ENCODE data around the gene AMBP. TPM values are rescaled to one million over a fixed set of nuclear protein-coding genes. Genes with fewer than 3 reads are reported as not detected.
A peak's percentile ranks its signal among the peaks of the same experiment; 100 is the strongest.

The AMBP gene
- total and polyA plus RNA-seq, 10 donors, result 0.09 to 1.6 (median 0.12) TPM; not detected in 7

DNA sequence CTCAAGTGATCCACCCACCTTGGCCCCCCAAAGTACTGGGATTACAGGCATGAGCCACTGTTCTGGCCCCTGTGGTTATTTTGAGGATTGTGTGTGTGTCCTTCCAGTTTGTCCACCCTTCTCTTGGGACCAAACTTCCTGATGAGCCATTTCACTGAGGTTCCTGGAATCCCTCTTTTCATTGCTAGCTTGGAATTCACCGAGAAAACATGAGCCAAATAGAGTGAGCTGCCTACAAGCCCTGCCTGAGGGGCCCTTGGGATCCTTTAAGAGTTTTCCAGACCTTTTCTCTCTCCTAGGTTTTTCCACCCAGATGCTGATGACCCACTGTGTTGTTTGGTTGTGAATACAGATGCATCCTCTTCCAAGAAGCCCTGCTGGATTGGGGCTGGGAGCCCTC, 34.2 kb upstream of the AMBP start:
- WGBS, 5 donors, result 62 to 88% (median 74%) methylated on average over 1 of the region's 1 CpG
- intact Hi-C loops (cut with DNase I; ENCODE audit: low total_unique reads), result no loop called here
- no peak for TF ChIP-seq POLR2A (IDR thresholded peaks at IDR 0.05)
- TF ChIP-seq CTCF (IDR thresholded peaks at IDR 0.05 in 8 of 11, conservative IDR thresholded peaks at IDR 0.05 in 3 of 11), result no peak
- no peak overlapping the region for H3K4me3 ChIP-seq
- peaks cover 0 to 7% (median 0%) of the 10 kb centered on the region in 6 donors for H3K4me1 ChIP-seq
- no peaks in the 10 kb centered on the region for H3K9me3 ChIP-seq
- no peak overlapping the region for H3K27ac ChIP-seq
- peaks cover 0 to 49% (median 0%) of the 10 kb centered on the region in 7 donors for H3K27me3 ChIP-seq (replicated peaks in 1 of 7)
- no peaks in the 10 kb centered on the region for H3K36me3 ChIP-seq
- DNase-seq, result peak; percentile 36

DNA sequence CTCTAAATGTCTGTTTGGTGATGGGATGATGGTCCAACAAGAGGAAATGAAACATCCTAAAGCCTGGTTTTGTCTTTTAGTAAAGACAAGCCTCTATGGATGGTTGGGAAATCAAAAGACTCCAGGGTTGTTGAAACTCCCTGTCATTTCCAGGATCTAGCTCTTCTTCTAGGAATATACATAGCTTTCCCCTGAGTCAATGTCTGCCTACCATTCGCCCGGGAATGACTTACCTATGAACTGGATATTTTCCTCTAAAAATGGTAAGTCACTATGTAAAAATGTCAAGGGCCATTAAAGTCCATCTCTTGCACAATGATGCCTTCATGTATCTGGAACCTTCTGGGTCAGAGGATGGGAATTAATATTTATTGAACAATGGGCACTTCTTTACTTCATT, 32.1 kb upstream of the AMBP start:
- TF ChIP-seq POLR2A (IDR thresholded peaks at IDR 0.05), result no peak
- no peak for TF ChIP-seq POLR2AphosphoS5 (IDR thresholded peaks at IDR 0.05)
- TF ChIP-seq CTCF (IDR thresholded peaks at IDR 0.05 in 8 of 11, conservative IDR thresholded peaks at IDR 0.05 in 3 of 11), result no peak
- H3K27me3 ChIP-seq (replicated peaks in 1 of 7), result peaks cover 0 to 36% (median 0%) of the 10 kb centered on the region in 7 donors
- peaks cover 0 to 7% (median 0%) of the 10 kb centered on the region in 6 donors for H3K4me1 ChIP-seq
- no peak for DNase-seq
- WGBS, 5 donors, result 88 to 96% (median 92%) methylated on average over 2 of the region's 2 CpGs
- H3K9me3 ChIP-seq, result no peaks in the 10 kb centered on the region
- no peak overlapping the region for H3K27ac ChIP-seq
- no peak overlapping the region for H3K4me3 ChIP-seq
- intact Hi-C loops (cut with DNase I; ENCODE audit: low total_unique reads), result no loop called here
- H3K36me3 ChIP-seq, result no peaks in the 10 kb centered on the region

- TF ChIP-seq POLR2A (IDR thresholded peaks at IDR 0.05), result no peak
- TF ChIP-seq POLR2AphosphoS5 (IDR thresholded peaks at IDR 0.05), result no peak
- WGBS, 5 donors, result 78 to 92% (median 89%) methylated on average over 6 of the region's 6 CpGs
- Histone ChIP-seq H3K36me3 (no peaks in the 10 kb centered on the region), H3K4me3 (no peak overlapping the region), H3K4me1 (peaks cover 0 to 7% (median 0%) of the 10 kb centered on the region in 6 donors), H3K27ac (no peak overlapping the region), H3K9me3 (no peaks in the 10 kb centered on the region), H3K27me3 (replicated peaks in 1 of 7) (peaks cover 0 to 36% (median 0%) of the 10 kb centered on the region in 7 donors)
- intact Hi-C loops (cut with DNase I; ENCODE audit: low total_unique reads), result no loop called here
- peak; percentile 28 for DNase-seq
Observed at GRCh38 chr9:114109124-114109523, 31.0 kb upstream of the AMBP start.

GRCh38 chr9:114108016-114108833, 30.1 kb upstream of the AMBP start:
- no peak overlapping the region for H3K4me3 ChIP-seq
- no peaks in the 10 kb centered on the region for H3K9me3 ChIP-seq
- TF ChIP-seq POLR2AphosphoS5 (IDR thresholded peaks at IDR 0.05), result peak in 1 of 3 donors; percentile 24
- peak; percentile 50 to 89 (median 77) for TF ChIP-seq CTCF (IDR thresholded peaks at IDR 0.05 in 8 of 11, conservative IDR thresholded peaks at IDR 0.05 in 3 of 11)
- TF ChIP-seq POLR2A (IDR thresholded peaks at IDR 0.05), result no peak
- peaks cover 0 to 30% (median 0%) of the 10 kb centered on the region in 7 donors for H3K27me3 ChIP-seq (replicated peaks in 1 of 7)
- peak; percentile 82 for DNase-seq
- H3K27ac ChIP-seq, result no peak overlapping the region
- H3K36me3 ChIP-seq, result no peaks in the 10 kb centered on the region
- peaks cover 0 to 7% (median 0%) of the 10 kb centered on the region in 6 donors for H3K4me1 ChIP-seq
- WGBS, 5 donors, result 45 to 52% (median 48%) methylated on average over 26 to 28 of the region's 28 CpGs
- intact Hi-C loops (cut with DNase I; ENCODE audit: low total_unique reads), result no loop called here

All from spleen (tissue), 11 donors.